Gastroesophageal sphincter (tissue), 3 donors: ENCODE data around the gene ATG14.

Source experiments
- EP300 ChIP-seq: sonication (generic); formaldehyde crosslinking; IDR thresholded peaks from one replicate; pipeline ENCODE4 v1.6.1; 2017; ENCODE audit warnings: antibody characterized with exemption, mild to moderate bottlenecking
- POLR2A ChIP-seq, 2 donors: fragments of 450-650 bp; IDR thresholded peaks; one replicate each; pipeline ENCODE4 v1.6.1; 2017; ENCODE audit warnings: antibody characterized with exemption in 2 of 2, mild to moderate bottlenecking in 2 of 2, moderate library complexity in 1 of 2
- POLR2AphosphoS5 ChIP-seq: sonication (generic); formaldehyde crosslinking; IDR thresholded peaks from one replicate; pipeline ENCODE4 v1.6.1; 2017; ENCODE audit warnings: antibody characterized with exemption
- TF ChIP-seq, protein P1 (sequence below), 4 experiments: fragments of 200-600 bp in 2 of 4; fragments of 450-650 bp in 2 of 4; sonication (generic) in 1 of 4; IDR thresholded peaks; one replicate each; pipeline ENCODE4 v1.5.1; 2017 to 2019; ENCODE audit warnings: antibody characterized with exemption in 4 of 4, mild to moderate bottlenecking in 2 of 4, moderate library complexity in 2 of 4

DNA sequence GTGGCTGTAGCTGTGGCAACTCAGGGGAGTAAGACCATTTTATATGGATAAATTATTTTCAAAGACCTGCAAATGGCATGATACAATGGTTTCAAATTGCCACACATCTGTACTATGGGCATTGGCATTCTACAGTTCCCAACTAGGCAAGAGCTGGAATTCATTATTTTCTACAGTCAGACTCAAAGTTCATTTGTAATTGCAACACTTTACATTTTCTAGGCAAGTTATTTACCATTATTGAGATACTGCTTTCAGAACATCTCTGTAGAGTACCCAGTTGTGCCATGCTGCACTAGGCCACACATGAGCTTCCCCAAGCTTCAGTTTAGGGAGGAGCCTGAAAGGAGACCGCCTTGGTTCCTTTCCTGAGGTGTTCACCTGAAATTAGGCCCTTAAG is 8.0 kb upstream of the ATG14 start:
- TF ChIP-seq, protein P1, sequence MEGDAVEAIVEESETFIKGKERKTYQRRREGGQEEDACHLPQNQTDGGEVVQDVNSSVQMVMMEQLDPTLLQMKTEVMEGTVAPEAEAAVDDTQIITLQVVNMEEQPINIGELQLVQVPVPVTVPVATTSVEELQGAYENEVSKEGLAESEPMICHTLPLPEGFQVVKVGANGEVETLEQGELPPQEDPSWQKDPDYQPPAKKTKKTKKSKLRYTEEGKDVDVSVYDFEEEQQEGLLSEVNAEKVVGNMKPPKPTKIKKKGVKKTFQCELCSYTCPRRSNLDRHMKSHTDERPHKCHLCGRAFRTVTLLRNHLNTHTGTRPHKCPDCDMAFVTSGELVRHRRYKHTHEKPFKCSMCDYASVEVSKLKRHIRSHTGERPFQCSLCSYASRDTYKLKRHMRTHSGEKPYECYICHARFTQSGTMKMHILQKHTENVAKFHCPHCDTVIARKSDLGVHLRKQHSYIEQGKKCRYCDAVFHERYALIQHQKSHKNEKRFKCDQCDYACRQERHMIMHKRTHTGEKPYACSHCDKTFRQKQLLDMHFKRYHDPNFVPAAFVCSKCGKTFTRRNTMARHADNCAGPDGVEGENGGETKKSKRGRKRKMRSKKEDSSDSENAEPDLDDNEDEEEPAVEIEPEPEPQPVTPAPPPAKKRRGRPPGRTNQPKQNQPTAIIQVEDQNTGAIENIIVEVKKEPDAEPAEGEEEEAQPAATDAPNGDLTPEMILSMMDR (IDR thresholded peaks at IDR 0.05) = no peak
- TF ChIP-seq EP300 (no peak), POLR2A (IDR thresholded peaks at IDR 0.05) (no peak), POLR2AphosphoS5 (no peak)
